GM12878 (cell line): ENCODE results near the gene AGTRAP. TPM values are rescaled to one million over a fixed set of nuclear protein-coding genes. Genes with fewer than 3 reads are reported as not detected.

Experiments used
- ATAC-seq: fragments of 200-7000 bp; cut with Tn5 transposase; 3 replicates; pipeline ENCODE4 v1.9.1; 2020; ENCODE audit warnings: mild to moderate bottlenecking, moderate library complexity
- BruUV-seq: library from RNA; stranded (reverse); fragments of 400-500 nt; replicated peaks from 2 replicates; lab custom pipeline; 2021; lab: Mats Ljungman, UMichigan
- CTCF ChIA-PET: fragments of 300-600 bp; sonication (Branson Sonifier 250); formaldehyde crosslinking; extraction: SDS; loops from one replicate; lab custom pipeline; 2021; ENCODE audit warnings: inconsistent platforms; lab: Yijun Ruan, JAX
- POLR2A ChIA-PET: fragments of 350-600 bp; formaldehyde crosslinking; extraction: SDS; loops from one replicate; lab custom pipeline; 2021; ENCODE audit warnings: inconsistent platforms; lab: Charles Lee
- RAD21 ChIA-PET: fragments of 300-600 bp; sonication (Branson Sonifier 250); formaldehyde crosslinking; loops from one replicate; lab custom pipeline; 2023; ENCODE audit warnings: antibody characterized with exemption; ENCODE audit not compliant: unreplicated experiment; lab: Charles Lee
- SMC1A ChIA-PET: fragments of 300-600 bp; sonication (Branson Sonifier 250); formaldehyde crosslinking; loops from one replicate; lab custom pipeline; 2023; ENCODE audit not compliant: unreplicated experiment, uncharacterized antibody; lab: Charles Lee
- DNase-seq: peaks from one replicate; pipeline ENCODE4 v3.0.0-alpha.2; 2011; ENCODE audit warnings: low read depth, low spot score
- FAIRE-seq: peaks from 3 replicates; lab custom pipeline; 2011; peaks lifted over from hg19 to GRCh38; lab: Jason Lieb, UNC
- H2AFZ ChIP-seq: 2 replicates; pipeline ENCODE4 v1.6.0; 2011; ENCODE audit warnings: low read depth, low read length, control low read depth; ENCODE audit not compliant: control insufficient read depth
- H3K27ac ChIP-seq: 2 replicates; pipeline ENCODE4 v1.5.1; 2011; ENCODE audit warnings: control low read depth; ENCODE audit not compliant: control insufficient read depth, insufficient read depth
- H3K27me3 ChIP-seq, 2 experiments: replicated peaks in 1 of 2; 2 replicates each; pipeline versions ENCODE4 v1.6.0 to v1.6.1; 2011; ENCODE audit warnings: low read length in 1 of 2; ENCODE audit not compliant: control insufficient read depth in 2 of 2, insufficient read depth in 2 of 2
- H3K36me3 ChIP-seq, 2 experiments: 2 replicates each; pipeline ENCODE4 v1.5.1; 2011; ENCODE audit warnings: low read length in 1 of 2; ENCODE audit not compliant: control insufficient read depth in 2 of 2, insufficient read depth in 2 of 2
- H3K4me1 ChIP-seq: 2 replicates; pipeline ENCODE4 v1.6.1; 2011; ENCODE audit warnings: mild to moderate bottlenecking, low read length, moderate library complexity, mixed read lengths; ENCODE audit not compliant: control insufficient read depth, insufficient read depth
- H3K4me2 ChIP-seq: 2 replicates; pipeline ENCODE4 v1.6.0; 2011; ENCODE audit warnings: control low read depth; ENCODE audit not compliant: control insufficient read depth, insufficient read depth
- H3K4me3 ChIP-seq: fragments of 200-600 bp; sonication (generic); 2 replicates; pipeline ENCODE4 v1.5.1; 2016
- H3K79me2 ChIP-seq: 2 replicates; pipeline ENCODE4 v1.6.0; 2011; ENCODE audit warnings: low read length; ENCODE audit not compliant: control insufficient read depth, insufficient read depth
- H3K9ac ChIP-seq: 2 replicates; pipeline ENCODE4 v1.8.0; 2011; ENCODE audit warnings: low read length, control low read depth, mixed read lengths; ENCODE audit not compliant: control insufficient read depth, insufficient read depth
- H3K9me3 ChIP-seq: replicated peaks from 3 replicates; pipeline ENCODE4 v1.5.1; 2011; ENCODE audit warnings: mild to moderate bottlenecking, low read length; ENCODE audit not compliant: control insufficient read depth, insufficient read depth
- H4K20me1 ChIP-seq: 2 replicates; pipeline ENCODE4 v1.6.0; 2011; ENCODE audit not compliant: control insufficient read depth, insufficient read depth
- CBX5 ChIP-seq: sonication (generic); IDR thresholded peaks from 2 replicates; pipeline ENCODE4 v1.6.1; 2016; ENCODE audit warnings: low read depth, moderate library complexity, mild to moderate bottlenecking, inconsistent platforms
- CHD4 ChIP-seq: fragments of 200-600 bp; sonication (generic); IDR thresholded peaks from 2 replicates; pipeline ENCODE4 v1.6.1; 2016; ENCODE audit warnings: mild to moderate bottlenecking
- CREB1 ChIP-seq: IDR thresholded peaks from 2 replicates; pipeline ENCODE4 v1.6.1; 2012; ENCODE audit warnings: low read depth, mild to moderate bottlenecking, inconsistent platforms
- HSF1 ChIP-seq: fragments of 150-350 bp; IDR thresholded peaks from 2 replicates; pipeline ENCODE4 v1.6.1; 2014; ENCODE audit warnings: mild to moderate bottlenecking, low read depth, low read length
- IRF5 ChIP-seq: fragments of 450-650 bp; IDR thresholded peaks from 2 replicates; pipeline ENCODE4 v1.6.1; 2017; ENCODE audit warnings: borderline replicate concordance
- KLF5 ChIP-seq: fragments of 450-650 bp; IDR thresholded peaks from 2 replicates; pipeline ENCODE4 v1.6.1; 2014; ENCODE audit warnings: mild to moderate bottlenecking; ENCODE audit not compliant: partially characterized antibody
- LARP7 ChIP-seq: fragments of 450-650 bp; IDR thresholded peaks from 2 replicates; pipeline ENCODE4 v1.6.1; 2017; ENCODE audit warnings: mild to moderate bottlenecking
- MYC ChIP-seq: IDR thresholded peaks from 2 replicates; pipeline ENCODE4 v1.6.1; 2011; ENCODE audit warnings: mild to moderate bottlenecking, low read length, moderate library complexity, inconsistent platforms; ENCODE audit not compliant: insufficient read depth, insufficient replicate concordance, insufficient read length, severe bottlenecking
- NR2F1 ChIP-seq: fragments of 450-650 bp; conservative IDR thresholded peaks from 2 replicates; pipeline ENCODE4 v1.6.1; 2017; ENCODE audit warnings: mild to moderate bottlenecking
- SUPT20H ChIP-seq: IDR thresholded peaks from 2 replicates; pipeline ENCODE4 v1.6.1; 2011; ENCODE audit warnings: low read depth, mild to moderate bottlenecking, low read length, moderate library complexity, borderline replicate concordance; ENCODE audit not compliant: control insufficient read depth
- ZBTB4 ChIP-seq: fragments of 450-650 bp; formaldehyde crosslinking; IDR thresholded peaks from 2 replicates; pipeline ENCODE4 v1.4.0; 2022; ENCODE audit warnings: mild to moderate bottlenecking, moderate library complexity
- ZNF384 ChIP-seq: IDR thresholded peaks from 2 replicates; pipeline ENCODE4 v1.6.1; 2012; ENCODE audit warnings: low read depth, mild to moderate bottlenecking, low read length, improper control_type of control experiment, borderline replicate concordance
- WGBS: methylation state at CpG from one replicate; pipeline ENCODE4 v1.1.6; 2016; ENCODE audit warnings: low lambda C conversion rate; ENCODE audit not compliant: insufficient replicate concordance, insufficient coverage; ENCODE audit errors: missing lambda C conversion rate; 5-methylcytosine and 5-hydroxymethylcytosine counted together
- in situ Hi-C: fragments of 300-500 bp; cut with MboI; formaldehyde crosslinking; loops from 9 replicates; pipeline ENCODE4 v1.14.3; 2018; ENCODE audit warnings: mixed read lengths
- intact Hi-C: fragments of 100-400 bp; cut with micrococcal nuclease; formaldehyde crosslinking; loops from one replicate; pipeline ENCODE4 v1.14.2; 2022; ENCODE audit not compliant: unreplicated experiment
- polyA plus RNA-seq, 11 experiments: library from polyadenylated mRNA; depleted of rRNA in 4 of 11; unstranded in 6 of 11; stranded (reverse) in 5 of 11; fragments of >200 nt; fragmentation: Nextera tagmentation in 4 of 11; fragmentation: Illumina TruSeq in 1 of 11; extraction: Ambion mirVana in 4 of 11; extraction: Trizol in 1 of 11; gene quantifications; 1 replicate in 1 of 11; 2 replicates in 10 of 11; pipeline versions ENCODE4 v1.2.1 to v1.2.3, GENCODE V29; 2011 to 2016; ENCODE audit warnings: inconsistent platforms in 2 of 11, missing spikeins in 2 of 11, low read depth in 1 of 11
- total RNA-seq, 4 experiments: library from RNA; depleted of rRNA in 3 of 4; stranded (reverse); fragments of >200 nt in 3 of 4; fragmentation: Illumina TruSeq in 1 of 4; extraction: Trizol in 1 of 4; gene quantifications; 2 replicates each; pipeline versions ENCODE4 v1.2.1 to v1.2.3, GENCODE V29; 2013 to 2021

Gene AGTRAP
- total and polyA plus RNA-seq, 10 of the 15 experiments (the other 5 are each of a cell fraction or from before 2014, with no cell fraction given), result 3.0 to 17.4 (median 10.2) TPM

- TF ChIP-seq ZBTB4 (CRISPR knock-in tag) (no peak), SUPT20H (no peak), CBX5 (no peak), CHD4 (no peak), HSF1 (no peak)
Measured at GRCh38 chr1:11706292-11706691, 29.6 kb upstream of the AGTRAP start (continued).

GRCh38 chr1:11707621-11708276 is 28.2 kb upstream of the AGTRAP start:
- in situ Hi-C loops, result no loop called here
- Histone ChIP-seq H3K27me3 (peaks cover 2 to 7% of the 10 kb centered on the region in 2 experiments), H3K79me2 (no peaks in the 10 kb centered on the region), H3K9ac (no peak overlapping the region), H3K36me3 (no peaks in the 10 kb centered on the region), H3K4me1 (no peaks in the 10 kb centered on the region; the same call in 1 of the 2 replicates), H3K27ac (no peak overlapping the region), H3K4me2 (no peak overlapping the region), H4K20me1 (no peaks in the 10 kb centered on the region), H2AFZ (no peak overlapping the region), H3K4me3 (no peak overlapping the region), H3K9me3 (no peaks in the 10 kb centered on the region)
- ChIA-PET SMC1A (interaction anchor here (0.9 to 2.4 kb wide), 4 partner anchors 8 to 26 kb away, joined by 4 to 9 read pairs (median 4); no protein-coding TSS in a partner anchor), RAD21 (interaction anchor here (0.7 to 3.9 kb wide), 3 partner anchors 40 to 56 kb away, joined by 3 to 17 read pairs (median 4); partner anchors contain the start of gene FBXO6), POLR2A (interaction anchor here (0.5 kb wide), 2 partner anchors 21 to 44 kb away, joined by 3 to 5 read pairs; partner anchors contain the start of gene FBXO6), CTCF (interaction anchor here (1.1 to 2.5 kb wide), 6 partner anchors 12 to 670 kb away, joined by 3 to 8 read pairs (median 3); no protein-coding TSS in a partner anchor)
- DNase-seq (no peak), FAIRE-seq (no peak), ATAC-seq (peak; percentile 33)
- 41% methylated on average over 17 of the region's 17 CpGs for whole genome bisulfite sequencing
- TF ChIP-seq MYC (no peak), NR2F1 (peak; percentile 51; the same call in 1 of the 2 replicates), CREB1 (no peak), KLF5 (no peak), LARP7 (no peak), IRF5 (no peak), ZNF384 (no peak), SUPT20H (no peak)
- BruUV-seq, result no TSS peak
- intact Hi-C loops, result loop anchor here (1.0 kb wide), 1 partner anchor 26 kb away; the partner anchor contains the start of gene MAD2L2
